GM19467 (cell line): ENCODE measurements around the gene DMRTA1.
"Not testable (repeated sequence)": the region's sequence is repeated elsewhere in the genome, so short reads cannot be mapped to it uniquely, and the experiment has no call there.

Experiments
- ATAC-seq: cut with Tn5 transposase; IDR thresholded peaks from one replicate; pipeline ENCODE4 v1.9.1; 2021; ENCODE audit warnings: mild to moderate bottlenecking, moderate library complexity; ENCODE audit not compliant: unreplicated experiment

DMRTA1 gene

GRCh38 chr9:22457448-22457847, 10.8 kb downstream of the DMRTA1 start:
- no peak for ATAC-seq

DNA sequence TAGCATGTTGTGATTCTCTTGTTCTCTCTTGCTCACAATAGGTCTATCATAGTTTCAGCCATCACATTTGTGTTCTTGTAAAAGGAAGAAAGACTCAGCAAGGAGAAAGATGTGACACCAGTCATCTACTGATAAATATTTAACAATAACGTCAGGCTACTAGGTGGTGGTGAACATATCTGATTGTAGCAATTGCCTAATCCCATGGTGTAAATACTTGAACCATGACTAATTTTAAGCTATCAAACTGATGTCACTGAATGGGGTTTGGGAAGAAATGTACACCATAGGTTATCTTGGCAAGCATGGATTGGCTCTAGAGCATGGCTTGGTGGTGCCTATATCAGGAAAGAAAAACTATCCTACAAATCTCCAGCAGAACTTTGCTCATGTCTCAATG, 16.6 kb downstream of the DMRTA1 start:
- no peak for ATAC-seq

GRCh38 chr9:22469928-22470544, 23.4 kb downstream of the DMRTA1 start:
- ATAC-seq = peak; percentile 81

DNA sequence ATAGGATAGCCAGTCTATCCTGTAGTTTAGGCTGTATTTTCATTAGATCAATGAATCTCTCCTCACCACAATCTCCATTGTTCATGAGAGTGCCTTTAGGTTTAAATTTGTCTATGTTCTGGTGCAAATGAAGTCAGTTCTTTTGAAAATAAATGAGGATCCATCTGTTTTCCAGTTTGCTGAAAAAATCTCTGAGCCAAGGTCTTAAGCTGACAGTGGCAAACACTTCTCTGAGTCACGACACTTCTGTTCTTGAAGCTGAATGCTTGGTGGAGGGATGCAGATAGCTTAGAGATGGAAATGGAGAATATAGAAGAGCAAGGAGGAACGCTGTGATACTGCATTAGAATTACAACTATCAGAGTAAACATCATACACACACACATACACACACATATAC, 34.9 kb downstream of the DMRTA1 start:
- no peak for ATAC-seq

GRCh38 chr9:22483528-22484070, 37.0 kb downstream of the DMRTA1 start:
- ATAC-seq = no peak

- not testable (repeated sequence) for ATAC-seq
These were observed 49.6 kb downstream of the DMRTA1 start for GRCh38 chr9:22496197-22496596.
